RKO (cell line): ENCODE data around the gene PRR9.
"Not testable (repeated sequence)": the region's sequence is repeated elsewhere in the genome, so short reads cannot be mapped to it uniquely, and the experiment has no call there.

Experiments
- DNase-seq: peaks from one replicate; pipeline ENCODE4 v3.0.0-alpha.2; 2016; ENCODE audit warnings: low spot score

PRR9 gene, protein sequence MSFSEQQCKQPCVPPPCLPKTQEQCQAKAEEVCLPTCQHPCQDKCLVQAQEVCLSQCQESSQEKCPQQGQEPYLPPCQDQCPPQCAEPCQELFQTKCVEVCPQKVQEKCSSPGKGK

DNA sequence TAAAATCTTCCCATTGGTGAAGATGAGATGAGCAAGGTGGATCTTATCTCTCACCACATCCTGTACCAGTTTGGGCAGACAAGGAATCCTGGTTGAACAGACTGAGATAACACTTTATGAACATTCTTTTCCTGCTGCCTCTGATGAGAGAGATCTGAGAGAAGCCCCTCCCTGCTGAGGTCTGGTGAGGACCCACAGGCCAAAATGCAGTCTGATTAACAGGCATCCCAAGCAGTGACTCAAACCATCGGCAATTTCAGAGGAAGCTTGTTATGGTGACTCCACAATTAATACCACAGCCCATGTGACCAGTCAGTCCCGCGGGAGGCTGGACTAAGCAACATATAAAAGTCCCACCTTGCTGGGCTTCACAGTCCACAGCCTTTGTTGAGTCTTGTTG lies at the start of gene PRR9:
PRR9 (plus strand) TSS at position 373 of the 400 bp plus-strand sequence. CDS start 561 bp downstream, outside the sequence.
- DNase-seq: peak; percentile 14

DNA sequence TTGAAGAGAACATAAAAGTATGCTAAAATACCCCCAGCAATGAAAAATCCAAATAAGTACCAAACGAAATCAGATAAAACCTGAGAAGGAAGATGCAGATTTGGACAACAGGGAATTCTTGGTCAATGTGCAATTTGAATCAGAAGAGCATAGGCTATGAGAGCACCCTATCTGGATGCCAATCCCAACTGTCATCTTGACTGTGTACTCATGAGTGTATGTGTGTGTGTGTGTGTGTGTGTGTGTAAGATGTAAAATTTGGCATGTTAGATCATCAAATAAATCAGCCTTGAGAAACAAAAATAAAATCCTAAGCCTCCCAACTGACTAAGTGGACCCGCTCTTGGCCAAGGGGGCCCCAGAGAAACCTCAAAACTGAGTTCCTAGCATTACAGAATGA lies 48.7 kb upstream of the PRR9 start:
- no peak for DNase-seq

- DNase-seq: no peak
These were observed 42.8 kb upstream of the PRR9 start for GRCh38 chr1:153174624-153175023.

GRCh38 chr1:153178922-153179321 lies 38.5 kb upstream of the PRR9 start:
- no peak for DNase-seq

DNA sequence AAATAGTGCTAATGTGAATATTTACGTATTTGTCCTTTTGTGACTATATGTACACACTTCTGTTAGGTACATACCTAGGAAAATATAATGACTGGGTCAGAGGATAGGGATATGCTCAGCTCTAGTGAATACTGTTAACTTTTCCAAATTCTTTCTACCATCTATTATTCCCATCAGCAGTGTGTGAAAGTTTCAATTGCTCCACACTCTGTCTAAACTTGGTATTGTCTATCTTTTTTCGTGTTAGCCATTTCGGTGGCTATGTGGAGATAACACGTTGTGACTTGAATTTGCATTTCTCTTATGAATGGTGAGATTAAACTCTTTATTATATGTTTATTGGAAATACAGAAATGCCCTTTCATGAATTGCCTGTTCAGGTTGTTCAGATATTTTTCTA lies 36.8 kb upstream of the PRR9 start:
- no peak for DNase-seq

GRCh38 chr1:153188301-153188700 lies 29.1 kb upstream of the PRR9 start:
- DNase-seq: not testable (repeated sequence)

DNA sequence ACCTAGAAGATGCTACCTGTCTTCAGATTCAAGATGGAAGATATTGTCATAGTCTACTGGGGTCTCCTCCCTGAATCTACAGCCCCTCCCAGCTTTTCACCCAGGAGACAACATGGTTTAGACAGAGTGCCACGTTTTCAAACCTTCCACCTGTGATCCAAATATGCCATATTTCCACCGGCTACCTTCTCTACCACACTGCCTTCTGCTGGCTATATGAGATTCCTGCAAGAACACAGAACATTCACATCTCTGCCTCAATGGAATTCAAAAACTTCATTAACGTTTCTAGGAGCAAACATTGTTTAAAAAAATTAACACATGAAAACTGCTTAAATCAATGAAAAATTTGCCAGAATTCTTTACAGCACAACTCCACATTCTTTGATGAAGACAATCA lies 27.0 kb upstream of the PRR9 start:
- no peak for DNase-seq

GRCh38 chr1:153192697-153193096 lies 24.7 kb upstream of the PRR9 start:
- no peak for DNase-seq

DNA sequence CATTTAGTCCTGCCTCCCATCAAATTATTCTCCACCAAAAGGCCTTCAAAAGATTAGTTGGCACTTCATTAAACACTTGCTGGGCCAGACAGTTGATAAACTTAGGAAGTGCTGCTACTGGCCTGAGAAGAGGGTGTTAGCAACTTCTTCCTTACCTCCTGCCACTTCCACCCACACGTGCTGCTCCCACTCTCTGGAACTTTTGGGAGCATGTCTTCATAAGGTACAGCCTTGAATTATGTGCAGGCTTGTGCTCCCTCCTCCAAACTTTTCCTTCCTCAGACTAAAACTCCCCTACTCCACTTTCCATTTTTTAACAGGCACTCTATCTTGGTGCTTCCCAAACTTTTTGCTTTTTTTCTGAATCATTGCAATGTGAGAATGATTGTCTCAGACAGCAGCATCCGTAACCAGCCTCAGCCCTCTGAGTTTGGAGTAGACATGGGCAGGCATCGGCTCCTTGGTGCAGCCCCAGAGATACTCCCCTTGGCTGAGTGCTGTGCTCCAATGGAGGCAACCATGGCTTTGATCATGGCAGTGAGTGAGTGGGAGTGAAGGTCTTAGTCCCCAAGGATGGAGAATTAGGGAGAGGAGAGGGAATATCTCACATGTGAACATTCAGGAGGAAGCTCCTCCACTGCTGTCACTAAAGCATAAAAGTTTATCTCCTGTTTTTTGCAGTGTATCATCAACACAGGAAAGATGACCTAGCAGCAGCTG lies 22.9 kb upstream of the PRR9 start:
- no peak for DNase-seq

- DNase-seq: no peak
These were observed 22.2 kb upstream of the PRR9 start for GRCh38 chr1:153195216-153195615.

- DNase-seq: no peak
These were observed 15.4 kb upstream of the PRR9 start for GRCh38 chr1:153202006-153202405.

DNA sequence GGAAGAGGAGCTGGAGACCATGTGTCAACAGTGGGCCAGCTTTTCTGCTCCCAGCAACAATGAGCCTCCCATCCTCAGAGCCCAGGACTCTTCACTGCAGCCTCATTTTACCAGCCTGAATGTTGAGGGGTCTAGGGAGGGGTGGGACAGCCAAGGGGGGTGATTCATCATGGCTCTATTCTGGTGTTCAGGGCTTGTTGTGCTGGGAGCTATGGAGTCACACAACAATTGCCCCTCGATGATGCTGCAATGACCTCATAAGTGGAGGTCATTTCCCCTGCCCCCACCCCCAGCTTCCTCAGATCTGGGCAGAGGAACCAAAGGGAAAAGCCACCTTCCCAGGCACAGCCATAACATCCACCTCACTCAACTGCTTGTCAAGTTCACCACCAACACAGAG lies 14.3 kb upstream of the PRR9 start, which contains the start of gene LELP1:
LELP1 (plus strand) TSS at position 301 of the 400 bp plus-strand sequence. CDS start 1,278 bp downstream, outside the sequence.
- DNase-seq: no peak

- no peak for DNase-seq
These were observed 10.8 kb upstream of the PRR9 start for GRCh38 chr1:153206631-153207030.

GRCh38 chr1:153210206-153210605 lies 7.2 kb upstream of the PRR9 start:
- no peak for DNase-seq

DNA sequence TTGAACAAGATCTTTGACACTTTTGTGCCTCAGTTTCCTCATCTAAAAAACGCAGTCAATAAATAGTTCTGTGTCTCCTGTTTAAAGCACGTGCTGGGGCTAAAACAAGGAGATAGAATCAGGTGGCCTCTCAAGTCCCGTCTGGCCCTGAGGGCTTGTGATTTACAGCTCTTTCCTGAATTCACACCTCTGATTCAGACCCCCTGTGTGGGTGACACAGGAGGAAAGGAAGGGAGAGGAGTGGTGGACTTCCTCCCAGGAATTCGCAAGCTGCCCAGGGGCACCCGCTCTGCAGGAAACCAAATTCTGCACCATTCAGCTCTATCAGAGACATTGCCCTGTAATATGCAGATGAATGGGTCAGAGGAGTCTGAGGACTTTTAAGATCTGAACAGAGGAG lies 5.2 kb upstream of the PRR9 start:
- DNase-seq: no peak

DNA sequence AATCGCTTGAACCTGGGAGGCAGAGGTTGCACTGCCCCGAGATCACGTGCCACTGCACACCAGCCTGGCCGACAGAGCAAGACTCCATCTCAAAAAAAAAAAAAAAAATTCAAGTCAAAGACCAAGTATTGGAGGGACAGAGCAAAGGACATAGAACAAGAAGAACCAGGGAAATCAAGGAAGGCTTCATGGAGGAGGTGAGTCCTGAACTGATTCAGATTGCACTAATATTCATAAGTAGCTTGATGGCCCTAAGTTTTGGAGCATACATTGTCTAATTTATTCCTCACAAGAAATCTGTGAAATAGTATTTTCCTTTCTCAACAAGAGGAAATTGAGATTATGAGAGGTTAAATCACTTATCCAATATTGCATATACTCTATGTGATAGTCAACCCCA lies 3.9 kb upstream of the PRR9 start:
- DNase-seq: no peak

DNA sequence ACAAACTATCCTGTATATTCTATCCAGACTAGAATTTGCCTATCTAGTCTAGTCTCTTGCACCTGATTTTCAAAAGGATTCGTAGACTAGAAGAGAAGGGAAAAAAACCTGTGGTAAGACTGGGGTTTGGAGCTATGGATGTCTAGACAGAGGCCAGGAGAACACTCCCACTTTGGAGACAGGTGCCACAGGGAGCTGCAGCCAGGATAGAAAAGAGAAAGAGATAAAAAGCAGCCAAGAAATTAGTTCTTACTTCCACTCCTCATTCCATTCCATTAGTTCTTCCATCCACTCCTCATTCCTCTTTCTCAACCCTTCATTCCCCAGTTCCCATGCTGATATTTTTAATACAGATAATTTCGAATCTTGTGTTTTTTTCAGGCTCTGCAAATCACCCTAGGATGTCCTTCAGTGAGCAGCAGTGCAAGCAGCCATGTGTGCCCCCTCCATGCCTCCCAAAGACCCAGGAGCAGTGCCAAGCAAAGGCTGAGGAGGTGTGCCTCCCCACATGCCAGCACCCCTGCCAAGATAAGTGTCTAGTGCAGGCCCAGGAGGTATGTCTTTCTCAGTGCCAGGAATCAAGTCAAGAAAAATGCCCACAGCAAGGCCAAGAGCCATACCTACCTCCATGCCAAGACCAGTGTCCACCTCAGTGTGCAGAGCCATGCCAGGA lies 496 bp downstream of the PRR9 start:
- no peak for DNase-seq

GRCh38 chr1:153220606-153221303 lies 3.4 kb downstream of the PRR9 start:
- no peak for DNase-seq

GRCh38 chr1:153223040-153223891 lies 5.9 kb downstream of the PRR9 start:
- peak; percentile 44 for DNase-seq

DNA sequence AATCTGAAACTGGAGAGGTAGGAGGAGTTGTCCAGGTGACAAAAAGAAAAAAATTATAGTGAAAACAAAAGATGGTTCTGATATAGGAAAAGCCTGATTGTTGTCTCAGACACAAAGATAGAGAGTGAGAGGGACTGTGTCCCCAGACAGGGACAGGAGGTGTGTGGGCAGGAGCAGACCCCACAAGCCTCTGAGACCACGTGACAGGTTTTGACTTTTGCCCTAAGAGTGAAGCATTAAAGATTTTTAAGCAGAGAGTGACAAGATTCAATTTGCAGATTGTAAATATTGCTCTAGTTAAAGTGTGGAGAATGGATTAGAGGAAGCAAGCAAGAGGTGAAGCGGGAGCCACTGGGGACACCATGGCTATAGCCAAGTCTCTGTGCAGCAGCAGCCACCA lies 10.4 kb downstream of the PRR9 start:
- DNase-seq: no peak

GRCh38 chr1:153228491-153228890 lies 11.1 kb downstream of the PRR9 start:
- no peak for DNase-seq
